GM19193 (cell line): ENCODE results near the gene TBC1D3E.
"Not testable (repeated sequence)": the region's sequence is repeated elsewhere in the genome, so short reads cannot be mapped to it uniquely, and the experiment has no call there.

Experiments
- POLR2A ChIP-seq: IDR thresholded peaks from 4 replicates; pipeline ENCODE4 v1.6.1; 2011; ENCODE audit not compliant: insufficient read depth, insufficient read length; ENCODE audit errors: extremely low read depth

TBC1D3E gene

DNA sequence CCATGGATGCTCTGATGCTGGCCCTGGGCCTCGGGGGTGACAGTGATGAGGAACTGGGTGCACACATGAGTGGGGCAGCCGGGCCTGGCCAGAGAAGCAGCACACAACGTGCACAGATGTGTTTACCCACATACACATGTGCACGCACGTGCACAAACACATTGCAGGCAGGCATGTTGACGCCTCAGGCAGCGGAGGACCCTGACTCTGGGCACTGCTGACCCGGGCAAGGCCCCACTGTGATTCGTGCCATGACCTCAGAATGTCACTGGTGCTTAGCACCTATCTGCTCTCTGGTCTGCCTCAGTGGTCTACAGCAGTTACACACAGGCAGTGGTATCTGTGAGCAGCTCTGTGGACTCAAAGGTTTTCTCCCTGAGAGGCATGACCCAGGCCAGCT is at the start of gene TBC1D3E:
TSS of gene TBC1D3E (plus strand) at position 301 of the 400 bp plus-strand sequence. CDS start 1,545 bp downstream, outside the sequence.
- not testable (repeated sequence) for TF ChIP-seq POLR2A
